Natural killer cell (primary cell): ENCODE measurements around the gene UST. TPM values are rescaled to one million over a fixed set of nuclear protein-coding genes. Genes with fewer than 3 reads are reported as not detected.

Experiments
- ATAC-seq, 3 donors: fragments of 150-1000 bp in 2 of 3; fragments of 200-7000 bp in 1 of 3; cut with Tn5 transposase; 1 replicate in 1 of 3; 2 replicates in 2 of 3; pipeline ENCODE4 v1.10.0; 2021; ENCODE audit warnings: mild to moderate bottlenecking in 2 of 3, moderate library complexity in 2 of 3
- DNase-seq, 2 donors: peaks; one replicate each; pipeline versions ENCODE4 v3.0.0 to v3.0.0-alpha.2; 2013 to 2021; ENCODE audit warnings: mixed read lengths in 1 of 2
- H3K27ac ChIP-seq: one replicate; pipeline ENCODE4 v1.5.1; 2013; ENCODE audit warnings: mild to moderate bottlenecking, low read length
- H3K27me3 ChIP-seq: one replicate; pipeline ENCODE4 v1.6.1; 2013; ENCODE audit warnings: low read length; ENCODE audit not compliant: control insufficient read depth, insufficient read depth
- H3K36me3 ChIP-seq: one replicate; pipeline ENCODE4 v1.6.1; 2013; ENCODE audit warnings: low read length; ENCODE audit not compliant: control insufficient read depth, insufficient read depth
- H3K4me1 ChIP-seq: one replicate; pipeline ENCODE4 v1.6.1; 2013; ENCODE audit warnings: low read length; ENCODE audit not compliant: control insufficient read depth, insufficient read depth
- H3K4me3 ChIP-seq: one replicate; pipeline ENCODE4 v1.5.1; 2013; ENCODE audit warnings: low read length
- H3K9me3 ChIP-seq: one replicate; pipeline ENCODE4 v1.6.1; 2013; ENCODE audit warnings: low read length; ENCODE audit not compliant: control insufficient read depth, insufficient read depth
- H3K27ac Mint-ChIP-seq, 2 donors: one replicate each; pipeline ENCODE4 v1.8.0; 2022; ENCODE audit warnings: mild to moderate bottlenecking in 2 of 2, mixed read lengths in 2 of 2, moderate library complexity in 1 of 2
- H3K27me3 Mint-ChIP-seq, 2 donors: one replicate each; pipeline ENCODE4 v1.8.0; 2022; ENCODE audit warnings: low read depth in 2 of 2, mixed read lengths in 2 of 2
- H3K36me3 Mint-ChIP-seq: one replicate; pipeline ENCODE4 v1.8.0; 2022; ENCODE audit warnings: mixed read lengths
- H3K4me1 Mint-ChIP-seq, 2 donors: one replicate each; pipeline ENCODE4 v1.8.0; 2022; ENCODE audit warnings: mixed read lengths in 2 of 2
- H3K4me3 Mint-ChIP-seq: one replicate; pipeline ENCODE4 v1.8.0; 2022; ENCODE audit warnings: mild to moderate bottlenecking, moderate library complexity, mixed read lengths
- H3K9me3 Mint-ChIP-seq, 2 donors: one replicate each; pipeline ENCODE4 v1.8.0; 2022; ENCODE audit warnings: mixed read lengths in 2 of 2
- WGBS: methylation state at CpG from one replicate; pipeline ENCODE4 v1.1.7; 2013; ENCODE audit warnings: missing lambda C conversion rate; ENCODE audit not compliant: insufficient coverage; 5-methylcytosine and 5-hydroxymethylcytosine counted together
- intact Hi-C: fragments of 100-400 bp; cut with micrococcal nuclease; formaldehyde crosslinking; loops from one replicate; pipeline ENCODE4 v1.14.2; 2022
- total RNA-seq, 4 donors: library from RNA; stranded (reverse); fragments of 120-200 nt in 1 of 4; gene quantifications; one replicate each; pipeline versions ENCODE4 v1.2.3 to v1.2.4, GENCODE V29; 2013 to 2022
- TF ChIP-seq, protein P1 (sequence below): fragments of 200-600 bp; IDR thresholded peaks from one replicate; pipeline ENCODE4 v1.8.0; 2022; ENCODE audit warnings: antibody characterized with exemption

The UST gene
- total RNA-seq, 3 donors from 2014 or later (not counting 1 experiment from before 2014, with no cell fraction given) = 6.3 to 11.9 (median 10.6) TPM

DNA sequence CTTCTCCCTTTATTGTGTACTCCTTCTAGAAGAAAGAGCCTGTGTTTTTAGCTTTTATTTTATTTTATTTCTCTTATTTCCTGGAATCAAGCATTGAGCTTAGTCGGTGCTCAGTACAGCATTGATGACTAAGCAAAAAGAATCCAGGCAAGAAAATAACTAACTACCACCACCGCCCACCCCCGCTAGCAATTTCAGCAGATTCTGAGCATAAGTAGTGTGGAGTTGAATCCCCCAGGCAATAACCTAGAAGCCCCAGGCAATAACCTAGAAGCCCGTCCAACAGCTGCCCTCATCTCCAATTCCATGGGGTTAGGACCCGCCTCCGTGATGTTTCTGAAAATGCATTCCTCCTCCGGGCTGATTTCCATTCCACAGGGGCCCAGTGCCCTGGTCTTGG is 312.7 kb downstream of the UST start:
- H3K4me1 ChIP-seq = peaks cover 42% of the 10 kb centered on the region
- 67% methylated on average over 7 of the region's 7 CpGs for WGBS

DNA sequence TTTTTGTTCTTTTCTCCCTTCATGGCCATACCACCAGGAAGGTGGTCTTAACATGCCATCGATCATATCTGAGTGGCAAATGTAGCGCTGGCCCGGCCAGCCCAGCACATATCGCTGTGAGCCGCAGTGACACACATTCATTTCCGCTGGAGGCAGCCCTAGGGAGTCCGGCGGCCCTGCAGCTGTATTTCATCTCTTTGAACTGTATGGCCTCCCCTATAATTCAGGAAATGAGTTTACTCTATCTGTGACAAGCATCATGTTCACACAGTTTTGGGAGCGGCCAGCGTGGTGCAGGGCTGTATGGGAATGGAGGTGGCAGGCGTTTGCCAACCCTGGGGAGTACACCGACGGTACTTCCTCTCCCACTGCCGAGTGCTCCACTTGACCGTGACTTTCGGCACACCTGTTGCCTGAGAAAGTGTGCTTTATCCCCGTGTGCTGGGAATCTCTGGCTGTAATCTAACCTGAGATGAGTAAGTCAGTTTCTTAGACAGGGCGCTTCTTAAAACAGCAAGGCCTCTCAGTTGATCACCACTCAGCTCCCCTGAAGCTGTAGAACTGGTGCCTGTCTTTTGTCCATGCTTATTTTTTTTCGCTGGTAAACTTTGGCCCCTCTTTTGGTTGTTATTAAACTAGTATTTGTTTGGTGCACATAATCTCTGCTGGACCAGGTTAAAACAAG is 313.6 kb downstream of the UST start:
- H3K9me3 ChIP-seq = no peaks in the 10 kb centered on the region
- Mint-ChIP-seq H3K27me3 (no peaks in the 10 kb centered on the region), H3K9me3 (no peaks in the 10 kb centered on the region), H3K36me3 (no peaks in the 10 kb centered on the region), H3K4me1 (peaks cover 32 to 38% of the 10 kb centered on the region in 2 donors), H3K4me3 (peak overlapping the region; percentile 81), H3K27ac (peak overlapping the region; percentile 85 to 90)
- TF ChIP-seq, protein P1, sequence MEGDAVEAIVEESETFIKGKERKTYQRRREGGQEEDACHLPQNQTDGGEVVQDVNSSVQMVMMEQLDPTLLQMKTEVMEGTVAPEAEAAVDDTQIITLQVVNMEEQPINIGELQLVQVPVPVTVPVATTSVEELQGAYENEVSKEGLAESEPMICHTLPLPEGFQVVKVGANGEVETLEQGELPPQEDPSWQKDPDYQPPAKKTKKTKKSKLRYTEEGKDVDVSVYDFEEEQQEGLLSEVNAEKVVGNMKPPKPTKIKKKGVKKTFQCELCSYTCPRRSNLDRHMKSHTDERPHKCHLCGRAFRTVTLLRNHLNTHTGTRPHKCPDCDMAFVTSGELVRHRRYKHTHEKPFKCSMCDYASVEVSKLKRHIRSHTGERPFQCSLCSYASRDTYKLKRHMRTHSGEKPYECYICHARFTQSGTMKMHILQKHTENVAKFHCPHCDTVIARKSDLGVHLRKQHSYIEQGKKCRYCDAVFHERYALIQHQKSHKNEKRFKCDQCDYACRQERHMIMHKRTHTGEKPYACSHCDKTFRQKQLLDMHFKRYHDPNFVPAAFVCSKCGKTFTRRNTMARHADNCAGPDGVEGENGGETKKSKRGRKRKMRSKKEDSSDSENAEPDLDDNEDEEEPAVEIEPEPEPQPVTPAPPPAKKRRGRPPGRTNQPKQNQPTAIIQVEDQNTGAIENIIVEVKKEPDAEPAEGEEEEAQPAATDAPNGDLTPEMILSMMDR = no peak
- peaks cover 36% of the 10 kb centered on the region for H3K4me1 ChIP-seq
- no peaks in the 10 kb centered on the region for H3K27me3 ChIP-seq
- intact Hi-C loops = loop anchor here (1.0 kb wide), 1 partner anchor 15 kb away; no protein-coding TSS in a partner anchor
- DNase-seq = peak; percentile 49 to 72
- no peaks in the 10 kb centered on the region for H3K36me3 ChIP-seq
- ATAC-seq = peak; percentile 88 to 93 (median 91)
- WGBS = 9% methylated on average over 19 of the region's 19 CpGs
- peak overlapping the region; percentile 76 for H3K27ac ChIP-seq
- H3K4me3 ChIP-seq = no peak overlapping the region

More for the DNA sequence above, 312.7 kb downstream of the UST start:
- DNase-seq = no peak
- Mint-ChIP-seq H3K4me1 (peaks cover 40 to 45% of the 10 kb centered on the region in 2 donors), H3K9me3 (no peaks in the 10 kb centered on the region), H3K27ac (peak overlapping the region; percentile 85 to 90), H3K36me3 (no peaks in the 10 kb centered on the region), H3K4me3 (peak overlapping the region; percentile 81), H3K27me3 (no peaks in the 10 kb centered on the region)
- ATAC-seq = no peak
- Histone ChIP-seq H3K36me3 (no peaks in the 10 kb centered on the region), H3K9me3 (no peaks in the 10 kb centered on the region), H3K27me3 (no peaks in the 10 kb centered on the region), H3K4me3 (no peak overlapping the region), H3K27ac (peak overlapping the region; percentile 76)
- TF ChIP-seq, protein P1 = no peak
- intact Hi-C loops = no loop called here

DNA sequence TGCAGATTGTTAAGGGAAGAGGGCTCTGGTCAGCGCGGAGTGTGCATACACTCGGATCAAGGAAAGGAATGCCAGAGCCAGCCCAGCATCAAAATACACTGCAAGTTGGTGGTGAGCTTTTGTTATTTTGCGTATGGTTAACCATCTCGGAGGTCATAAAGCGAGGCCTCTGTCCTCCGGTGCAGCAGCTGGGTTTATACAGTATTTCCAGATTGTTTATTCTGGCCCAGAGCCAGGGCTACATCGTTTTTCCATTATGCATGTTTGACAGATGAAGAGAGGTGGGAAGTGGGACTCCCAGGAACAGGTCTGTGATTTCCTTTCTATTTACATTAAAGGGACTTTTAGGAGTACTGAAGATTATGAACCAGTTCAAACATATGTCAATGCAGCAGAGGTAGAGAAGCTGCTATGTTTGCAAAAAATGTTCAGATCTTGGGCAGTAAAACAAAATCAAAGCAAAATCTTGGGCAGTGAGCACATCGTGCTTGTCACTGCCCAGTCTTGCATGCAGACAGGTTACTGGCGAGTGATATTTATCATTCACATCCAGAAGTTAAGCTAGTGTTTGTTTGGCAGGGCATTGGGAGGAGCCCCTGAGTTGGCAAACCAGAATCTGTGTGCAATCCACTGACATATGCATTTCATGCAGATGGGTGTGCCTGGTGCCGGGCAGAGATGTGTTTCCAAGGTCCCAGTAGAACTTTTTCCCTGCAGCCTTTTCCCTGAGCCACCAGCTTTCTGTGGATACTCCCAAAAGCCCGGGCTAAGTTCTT is 314.3 kb downstream of the UST start:
- H3K4me3 ChIP-seq = no peak overlapping the region
- 73% methylated on average over 12 of the region's 12 CpGs for WGBS
- H3K27me3 ChIP-seq = no peaks in the 10 kb centered on the region
- no peaks in the 10 kb centered on the region for H3K36me3 ChIP-seq
- H3K36me3 Mint-ChIP-seq = no peaks in the 10 kb centered on the region
- no peaks in the 10 kb centered on the region for H3K27me3 Mint-ChIP-seq
- peak overlapping the region; percentile 81 for H3K4me3 Mint-ChIP-seq
- TF ChIP-seq, protein P1 = no peak
- intact Hi-C loops = loop anchor here (1.0 kb wide), 1 partner anchor 16 kb away; no protein-coding TSS in a partner anchor
- H3K9me3 ChIP-seq = no peaks in the 10 kb centered on the region
- H3K4me1 ChIP-seq = peaks cover 35% of the 10 kb centered on the region
- DNase-seq (no peak), ATAC-seq (no peak)
- H3K4me1 Mint-ChIP-seq = peaks cover 34 to 40% of the 10 kb centered on the region in 2 donors
- peak overlapping the region; percentile 85 to 90 for H3K27ac Mint-ChIP-seq
- no peaks in the 10 kb centered on the region for H3K9me3 Mint-ChIP-seq
- H3K27ac ChIP-seq = peak overlapping the region; percentile 76
